Fibroblast of skin of abdomen (primary cell): ENCODE results near the gene GOLPH3. TPM values are rescaled to one million over a fixed set of nuclear protein-coding genes. Genes with fewer than 3 reads are reported as not detected.
"Not testable (repeated sequence)": the region's sequence is repeated elsewhere in the genome, so short reads cannot be mapped to it uniquely, and the experiment has no call there.

ENCODE experiments used
- DNase-seq: peaks from one replicate; pipeline ENCODE4 v3.0.0-alpha.2; 2013
- polyA plus RNA-seq, 2 experiments: library from polyadenylated mRNA; unstranded; fragments of 120-200 nt; gene quantifications; one replicate each; pipeline ENCODE4 v1.2.1, GENCODE V29; 2013; ENCODE audit not compliant: insufficient read length in 2 of 2

Gene GOLPH3
- 66.7 TPM for polyA plus RNA-seq (2013, experiment 1 of 2; ENCODE audit: insufficient read length)
- polyA plus RNA-seq (2013, experiment 2 of 2; ENCODE audit: insufficient read length): 66.1 TPM

GRCh38 chr5:32174011-32174870 is at the start of gene GOLPH3:
Gene GOLPH3, minus strand, starts transcription at chr5:32174319. Its CDS starts 285 bp downstream, at chr5:32174034.
- DNase-seq: peak; percentile 92

GRCh38 chr5:32222723-32223470 is 48.8 kb upstream of the GOLPH3 start:
- DNase-seq: no peak

- DNase-seq: no peak
Measured at GRCh38 chr5:32217886-32218396, 43.8 kb upstream of the GOLPH3 start.

GRCh38 chr5:32214344-32214743 is 40.2 kb upstream of the GOLPH3 start:
- DNase-seq: not testable (repeated sequence)

GRCh38 chr5:32210151-32210550 is 36.0 kb upstream of the GOLPH3 start:
- DNase-seq: no peak

GRCh38 chr5:32208837-32209236 is 34.7 kb upstream of the GOLPH3 start:
- DNase-seq: not testable (repeated sequence)

GRCh38 chr5:32207355-32207634 is 33.2 kb upstream of the GOLPH3 start:
- no peak for DNase-seq

- no peak for DNase-seq
Measured at GRCh38 chr5:32206509-32207354, 32.6 kb upstream of the GOLPH3 start.

GRCh38 chr5:32206053-32206452 is 31.9 kb upstream of the GOLPH3 start:
- DNase-seq: no peak

GRCh38 chr5:32202394-32202793 is 28.3 kb upstream of the GOLPH3 start:
- peak; percentile 76 for DNase-seq

GRCh38 chr5:32201122-32201753 is 27.1 kb upstream of the GOLPH3 start:
- peak; percentile 14 for DNase-seq

- no peak for DNase-seq
Measured at GRCh38 chr5:32197032-32197431, 22.9 kb upstream of the GOLPH3 start.

GRCh38 chr5:32195265-32195664 is 21.1 kb upstream of the GOLPH3 start:
- no peak for DNase-seq

GRCh38 chr5:32193591-32193990 is 19.5 kb upstream of the GOLPH3 start:
- peak; percentile 81 for DNase-seq

- peak; percentile 97 for DNase-seq
Measured at GRCh38 chr5:32190095-32190494, 16.0 kb upstream of the GOLPH3 start.

- no peak for DNase-seq
Measured at GRCh38 chr5:32187675-32188074, 13.6 kb upstream of the GOLPH3 start.

- DNase-seq: no peak
Measured at GRCh38 chr5:32182463-32183063, 8.4 kb upstream of the GOLPH3 start.

- peak; percentile 61 for DNase-seq
Measured at GRCh38 chr5:32173267-32174010, 680 bp downstream of the GOLPH3 start.

GRCh38 chr5:32172923-32173266 is 1.2 kb downstream of the GOLPH3 start:
- no peak for DNase-seq

- not testable (repeated sequence) for DNase-seq
Measured at GRCh38 chr5:32172186-32172911, 1.8 kb downstream of the GOLPH3 start.
